ENCODE data around the gene TMEM170A. TPM values are rescaled to one million over a fixed set of nuclear protein-coding genes. Genes with fewer than 3 reads are reported as not detected.

Gene TMEM170A
- total and polyA plus RNA-seq, 2 of the 13 experiments (the other 11 are each of a cell fraction or from before 2014, with no cell fraction given): 35.7 to 39.7 TPM

GRCh38 chr16:75420987-75421819, 43.3 kb downstream of the TMEM170A start (continued):
- TF ChIP-seq ATF6 (CRISPR knock-in tag; conservative IDR thresholded peaks at IDR 0.05) (0 out of 2 replicates have a peak, but pooled peaks have one; percentile 20), ELF3 (CRISPR knock-in tag; IDR thresholded peaks at IDR 0.05) (peak; percentile 76; the same call in 1 of the 2 replicates), ZKSCAN1 (IDR thresholded peaks at IDR 0.05; ENCODE audit: low read length) (no peak), GATA4 (IDR thresholded peaks at IDR 0.05; ENCODE audit: borderline replicate concordance, low read depth) (no peak), ZNF891 (CRISPR knock-in tag; IDR thresholded peaks at IDR 0.05) (no peak), HES4 (CRISPR knock-in tag; IDR thresholded peaks at IDR 0.05; ENCODE audit: borderline replicate concordance) (no peak), DRAP1 (CRISPR knock-in tag; IDR thresholded peaks at IDR 0.05) (0 out of 2 replicates have a peak, but pooled peaks have one; percentile 48), ZNF687 (CRISPR knock-in tag; IDR thresholded peaks at IDR 0.05) (peak; percentile 74)
